Fibroblast of upper back skin (primary cell): ENCODE measurements around the gene GDF10.

Experiments
- DNase-seq: peaks from one replicate; pipeline ENCODE4 v3.0.0-alpha.2; 2013

Gene GDF10

GRCh38 chr10:47336387-47337134 lies 36.6 kb downstream of the GDF10 start:
- peak; percentile 4 for DNase-seq

DNA sequence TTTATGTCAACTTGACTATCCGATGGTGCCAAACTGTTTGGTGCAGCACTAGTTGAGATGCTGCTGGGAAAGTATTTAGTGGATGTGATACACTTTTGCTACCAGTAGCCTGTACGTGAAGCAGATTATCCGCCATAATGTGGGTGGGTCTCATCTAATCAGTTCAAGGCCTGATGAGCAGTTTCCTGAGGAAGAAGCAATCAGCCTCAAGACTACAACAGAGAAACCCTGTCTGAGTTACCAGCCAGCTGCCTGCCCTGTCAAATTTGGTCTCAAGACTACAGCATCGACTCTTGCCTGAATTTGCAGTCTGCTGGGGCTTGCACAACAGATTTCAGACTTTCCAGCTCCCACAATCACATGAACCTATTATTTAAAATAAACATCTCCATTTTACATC lies 37.3 kb downstream of the GDF10 start:
- DNase-seq: no peak

DNA sequence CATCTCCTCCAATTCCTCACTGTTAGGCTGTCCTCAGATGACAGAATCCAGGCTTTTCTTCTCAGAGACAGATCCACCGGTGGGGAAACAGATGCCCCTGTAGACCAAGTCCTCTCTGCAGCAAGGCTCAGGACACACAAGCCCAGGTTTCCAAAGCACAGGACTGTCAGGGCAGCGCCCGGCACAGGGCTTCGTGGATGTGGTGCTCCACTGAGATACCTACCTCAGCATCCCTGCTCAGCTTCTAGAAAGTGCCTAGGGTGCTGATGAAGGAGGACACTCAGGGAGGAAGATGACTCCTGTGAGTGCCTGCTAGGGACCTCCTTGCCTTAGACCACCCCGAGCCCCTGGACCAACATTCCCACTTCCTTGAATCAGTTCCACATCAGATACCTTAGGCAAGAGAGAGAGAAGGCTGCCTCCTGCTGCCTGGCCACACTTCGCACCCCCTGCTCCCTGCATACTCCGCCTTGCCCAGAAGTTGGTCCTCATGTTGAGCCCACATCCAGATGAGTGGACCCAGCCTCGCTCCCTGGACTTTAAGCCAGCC lies 39.3 kb downstream of the GDF10 start:
- no peak for DNase-seq

- DNase-seq: no peak
Measured at GRCh38 chr10:47339759-47340607, 40.0 kb downstream of the GDF10 start.

- peak; percentile 46 for DNase-seq
Measured at GRCh38 chr10:47340608-47341170, 40.7 kb downstream of the GDF10 start.

- no peak for DNase-seq
Measured at GRCh38 chr10:47344996-47345870, 45.2 kb downstream of the GDF10 start.

GRCh38 chr10:47346581-47347302 lies 46.7 kb downstream of the GDF10 start:
- no peak for DNase-seq

DNA sequence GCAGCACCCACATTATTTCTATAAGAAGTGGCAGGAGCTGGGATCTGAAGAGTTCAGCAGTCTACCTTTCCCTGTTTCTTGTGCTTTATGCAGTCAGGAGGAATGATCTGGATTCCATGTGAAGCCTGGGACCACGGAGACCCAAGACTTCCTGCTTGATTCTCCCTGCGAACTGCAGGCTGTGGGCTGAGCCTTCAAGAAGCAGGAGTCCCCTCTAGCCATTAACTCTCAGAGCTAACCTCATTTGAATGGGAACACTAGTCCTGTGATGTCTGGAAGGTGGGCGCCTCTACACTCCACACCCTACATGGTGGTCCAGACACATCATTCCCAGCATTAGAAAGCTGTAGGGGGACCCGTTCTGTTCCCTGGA lies 47.3 kb downstream of the GDF10 start:
- no peak for DNase-seq

GRCh38 chr10:47348138-47348651 lies 48.2 kb downstream of the GDF10 start, which contains the start of gene RBP3:
Gene RBP3 (plus strand): TSS chr10:47348363. CDS start chr10:47348485, 122 bp downstream.
- DNase-seq: no peak

DNA sequence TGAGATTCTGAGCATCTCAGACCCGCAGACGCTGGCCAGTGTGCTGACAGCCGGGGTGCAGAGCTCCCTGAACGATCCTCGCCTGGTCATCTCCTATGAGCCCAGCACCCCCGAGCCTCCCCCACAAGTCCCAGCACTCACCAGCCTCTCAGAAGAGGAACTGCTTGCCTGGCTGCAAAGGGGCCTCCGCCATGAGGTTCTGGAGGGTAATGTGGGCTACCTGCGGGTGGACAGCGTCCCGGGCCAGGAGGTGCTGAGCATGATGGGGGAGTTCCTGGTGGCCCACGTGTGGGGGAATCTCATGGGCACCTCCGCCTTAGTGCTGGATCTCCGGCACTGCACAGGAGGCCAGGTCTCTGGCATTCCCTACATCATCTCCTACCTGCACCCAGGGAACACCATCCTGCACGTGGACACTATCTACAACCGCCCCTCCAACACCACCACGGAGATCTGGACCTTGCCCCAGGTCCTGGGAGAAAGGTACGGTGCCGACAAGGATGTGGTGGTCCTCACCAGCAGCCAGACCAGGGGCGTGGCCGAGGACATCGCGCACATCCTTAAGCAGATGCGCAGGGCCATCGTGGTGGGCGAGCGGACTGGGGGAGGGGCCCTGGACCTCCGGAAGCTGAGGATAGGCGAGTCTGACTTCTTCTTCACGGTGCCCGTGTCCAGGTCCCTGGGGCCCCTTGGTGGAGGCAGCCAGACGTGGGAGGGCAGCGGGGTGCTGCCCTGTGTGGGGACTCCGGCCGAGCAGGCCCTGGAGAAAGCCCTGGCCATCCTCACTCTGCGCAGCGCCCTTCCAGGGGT lies 48.9 kb downstream of the GDF10 start:
- no peak for DNase-seq

GRCh38 chr10:47349516-47349915 lies 49.5 kb downstream of the GDF10 start:
- DNase-seq: no peak

DNA sequence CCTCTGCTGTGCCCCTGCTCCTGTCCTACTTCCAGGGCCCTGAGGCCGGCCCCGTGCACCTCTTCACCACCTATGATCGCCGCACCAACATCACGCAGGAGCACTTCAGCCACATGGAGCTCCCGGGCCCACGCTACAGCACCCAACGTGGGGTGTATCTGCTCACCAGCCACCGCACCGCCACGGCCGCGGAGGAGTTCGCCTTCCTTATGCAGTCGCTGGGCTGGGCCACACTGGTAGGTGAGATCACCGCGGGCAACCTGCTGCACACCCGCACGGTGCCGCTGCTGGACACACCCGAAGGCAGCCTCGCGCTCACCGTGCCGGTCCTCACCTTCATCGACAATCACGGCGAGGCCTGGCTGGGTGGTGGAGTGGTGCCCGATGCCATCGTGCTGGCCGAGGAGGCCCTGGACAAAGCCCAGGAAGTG lies 50.0 kb downstream of the GDF10 start:
- no peak for DNase-seq

DNA sequence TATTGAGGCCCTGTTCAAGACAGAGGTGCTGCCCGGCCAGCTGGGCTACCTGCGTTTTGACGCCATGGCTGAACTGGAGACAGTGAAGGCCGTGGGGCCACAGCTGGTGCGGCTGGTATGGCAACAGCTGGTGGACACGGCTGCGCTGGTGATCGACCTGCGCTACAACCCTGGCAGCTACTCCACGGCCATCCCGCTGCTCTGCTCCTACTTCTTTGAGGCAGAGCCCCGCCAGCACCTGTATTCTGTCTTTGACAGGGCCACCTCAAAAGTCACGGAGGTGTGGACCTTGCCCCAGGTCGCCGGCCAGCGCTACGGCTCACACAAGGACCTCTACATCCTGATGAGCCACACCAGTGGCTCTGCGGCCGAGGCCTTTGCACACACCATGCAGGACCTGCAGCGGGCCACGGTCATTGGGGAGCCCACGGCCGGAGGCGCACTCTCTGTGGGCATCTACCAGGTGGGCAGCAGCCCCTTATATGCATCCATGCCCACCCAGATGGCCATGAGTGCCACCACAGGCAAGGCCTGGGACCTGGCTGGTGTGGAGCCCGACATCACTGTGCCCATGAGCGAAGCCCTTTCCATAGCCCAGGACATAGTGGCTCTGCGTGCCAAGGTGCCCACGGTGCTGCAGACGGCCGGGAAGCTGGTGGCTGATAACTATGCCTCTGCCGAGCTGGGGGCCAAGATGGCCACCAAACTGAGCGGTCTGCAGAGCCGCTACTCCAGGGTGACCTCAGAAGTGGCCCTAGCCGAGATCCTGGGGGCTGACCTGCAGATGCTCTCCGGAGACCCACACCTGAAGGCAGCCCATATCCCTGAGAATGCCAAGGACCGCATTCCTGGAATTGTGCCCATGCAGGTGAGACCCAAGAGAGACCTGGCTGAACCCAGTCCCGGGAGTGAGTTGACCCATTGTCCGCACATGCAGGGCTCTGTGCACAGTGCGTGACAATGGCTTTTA lies 51.0 kb downstream of the GDF10 start:
- DNase-seq: no peak

DNA sequence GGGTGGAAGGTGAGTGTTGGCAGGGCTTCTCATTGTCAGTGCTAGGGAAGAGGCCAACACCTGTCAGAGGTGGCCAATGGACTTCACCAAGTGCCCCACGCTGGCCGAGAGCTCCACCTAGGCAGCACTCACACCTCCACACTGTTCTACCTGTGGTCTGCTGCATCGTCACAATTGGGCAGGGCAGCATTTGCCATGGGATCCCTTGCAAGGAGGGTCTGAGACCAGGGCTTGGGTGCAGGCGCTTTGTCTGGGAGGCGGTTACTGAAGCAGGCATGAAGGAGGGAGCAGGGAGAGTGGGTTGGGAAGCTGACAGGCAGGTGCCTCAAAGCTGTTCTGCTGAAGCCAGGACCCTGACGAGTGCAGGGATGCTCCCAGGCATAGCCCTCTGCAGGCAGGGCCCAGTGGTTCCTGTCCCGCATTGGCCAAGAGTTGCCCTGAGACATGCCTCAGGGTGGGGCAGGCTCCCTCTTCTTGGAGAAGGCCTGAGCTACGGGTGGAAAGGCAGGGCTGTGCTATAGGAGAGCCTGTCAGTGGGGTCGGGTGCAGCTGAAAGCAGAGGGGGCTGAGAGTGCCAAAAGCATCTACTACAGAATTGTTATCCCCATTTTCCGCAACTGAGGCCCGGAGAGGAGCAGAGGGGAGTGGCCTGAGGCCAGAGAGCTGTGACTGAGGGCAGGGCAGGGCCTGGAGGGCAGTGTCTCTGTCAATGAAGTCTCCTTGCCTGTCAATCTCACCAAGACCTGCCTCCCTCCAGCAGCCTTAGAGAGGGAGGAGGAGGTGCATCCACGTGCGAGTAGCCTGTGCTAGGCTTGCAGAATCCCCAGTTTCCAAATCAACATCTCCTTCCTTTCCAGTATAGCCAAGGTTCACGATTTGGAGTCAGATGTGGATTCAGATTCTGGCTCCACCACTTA lies 52.2 kb downstream of the GDF10 start:
- DNase-seq: no peak

DNA sequence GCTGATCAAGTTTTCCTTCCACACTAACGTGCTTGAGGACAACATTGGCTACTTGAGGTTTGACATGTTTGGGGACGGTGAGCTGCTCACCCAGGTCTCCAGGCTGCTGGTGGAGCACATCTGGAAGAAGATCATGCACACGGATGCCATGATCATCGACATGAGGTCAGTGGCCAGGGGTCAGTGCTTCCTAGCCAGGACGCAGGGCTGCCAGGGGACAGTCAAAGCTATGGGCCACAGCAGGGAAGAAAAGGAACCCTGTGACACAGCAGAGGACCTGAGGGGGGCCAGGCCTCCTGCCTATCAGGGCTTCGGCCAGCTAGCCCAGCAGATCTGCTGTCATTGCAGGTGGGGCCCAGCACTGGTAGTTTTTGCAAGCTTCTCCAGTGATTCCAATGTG lies 53.4 kb downstream of the GDF10 start:
- no peak for DNase-seq

DNA sequence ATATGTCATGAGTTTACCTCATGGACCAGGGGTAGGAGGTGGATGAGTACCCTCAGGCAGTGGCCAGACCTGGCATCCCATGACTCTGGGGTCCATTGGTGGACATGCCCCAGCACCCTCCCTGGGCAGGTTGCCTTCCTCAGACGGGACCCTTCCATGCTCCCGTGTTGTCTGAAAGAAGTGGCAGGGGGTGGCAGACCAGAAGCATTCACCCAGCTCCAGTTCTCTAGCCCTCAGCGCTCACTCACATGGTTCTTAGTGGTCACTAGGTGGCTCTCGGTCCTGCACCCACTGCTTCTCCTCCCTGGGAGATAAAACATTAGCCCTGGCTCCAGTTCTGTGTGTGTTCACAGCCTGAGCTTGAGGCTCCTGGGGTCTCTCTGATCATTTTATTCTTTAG lies 54.2 kb downstream of the GDF10 start:
- peak; percentile 3 for DNase-seq

DNA sequence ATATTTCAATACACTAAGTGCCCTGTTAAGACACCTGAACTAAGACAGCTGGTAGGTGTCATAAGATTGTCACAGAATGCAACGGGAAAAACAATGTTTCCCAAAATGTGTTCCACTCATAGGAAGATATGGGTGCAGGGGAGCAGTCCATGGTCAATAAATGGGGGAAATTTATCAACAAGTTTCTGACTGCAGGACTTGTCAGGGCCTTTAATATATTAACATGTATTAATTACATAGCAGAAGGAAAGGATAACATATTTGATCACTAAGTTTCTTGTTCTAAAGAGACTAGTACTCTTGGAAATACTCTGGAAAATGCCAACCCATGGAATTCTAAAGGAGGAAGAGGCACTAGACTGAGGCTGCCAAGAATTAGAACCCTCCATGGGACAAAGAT lies 54.9 kb downstream of the GDF10 start:
- DNase-seq: no peak

DNA sequence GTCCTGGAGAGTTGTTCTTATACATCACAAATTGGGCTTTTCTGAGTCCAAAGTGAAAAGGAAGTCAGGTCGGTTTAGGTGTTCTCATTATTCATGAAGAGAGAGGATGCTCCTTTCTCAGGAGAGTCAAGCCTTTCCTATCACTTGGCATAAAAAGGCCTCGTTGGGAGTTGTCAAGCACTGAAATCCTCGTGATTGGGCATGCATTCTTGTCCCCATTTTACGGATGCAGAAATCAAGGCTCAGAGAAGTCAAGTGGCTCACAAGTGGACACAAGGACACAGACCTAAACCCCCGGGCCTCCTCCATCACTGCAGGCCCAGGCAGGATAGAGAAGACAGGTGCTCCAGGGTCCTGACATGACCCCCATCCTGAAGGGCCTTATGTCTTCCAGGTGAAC lies 56.7 kb downstream of the GDF10 start:
- no peak for DNase-seq
